ENCODE data around the gene ASPG.

ASPG gene

GRCh38 chr14:104085032-104085888, at the start of gene ASPG:
Gene ASPG (plus strand): TSS chr14:104085700. CDS start chr14:104085771, 71 bp downstream.
- no peak for DNase-seq (ENCODE audit: low read depth in 2 of 3, low spot score in 2 of 3)

- DNase-seq (ENCODE audit: low read depth in 2 of 3, low spot score in 2 of 3), result no peak
These were observed 49.3 kb upstream of the ASPG start for GRCh38 chr14:104036212-104036611.

GRCh38 chr14:104037074-104037473, 48.4 kb upstream of the ASPG start:
- DNase-seq (ENCODE audit: low read depth in 2 of 3, low spot score in 2 of 3), result no peak

GRCh38 chr14:104037903-104038302, 47.6 kb upstream of the ASPG start:
- no peak for DNase-seq (ENCODE audit: low read depth in 2 of 3, low spot score in 2 of 3)

DNA sequence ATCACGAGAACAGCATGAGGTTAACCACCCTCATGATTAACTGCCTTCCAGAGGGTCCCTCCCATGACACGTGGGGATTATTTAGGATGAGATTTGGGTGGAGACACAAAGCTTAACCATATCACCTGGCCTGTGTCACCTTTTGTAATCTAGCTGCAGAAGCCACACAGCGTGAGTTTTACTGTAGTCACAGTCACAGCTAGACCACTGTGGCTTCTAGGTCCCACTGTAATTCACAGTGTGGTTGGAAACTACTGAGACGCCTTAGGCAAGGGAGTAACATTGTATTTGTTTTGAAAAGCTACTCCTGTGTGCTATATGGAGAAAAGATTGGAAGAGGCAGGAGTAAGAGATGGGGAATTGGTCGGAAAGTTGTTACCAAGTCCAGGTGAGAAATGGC, 46.3 kb upstream of the ASPG start:
- DNase-seq (ENCODE audit: low read depth in 2 of 3, low spot score in 2 of 3), result no peak

GRCh38 chr14:104040539-104040938, 45.0 kb upstream of the ASPG start:
- no peak for DNase-seq (ENCODE audit: low read depth in 2 of 3, low spot score in 2 of 3)

DNA sequence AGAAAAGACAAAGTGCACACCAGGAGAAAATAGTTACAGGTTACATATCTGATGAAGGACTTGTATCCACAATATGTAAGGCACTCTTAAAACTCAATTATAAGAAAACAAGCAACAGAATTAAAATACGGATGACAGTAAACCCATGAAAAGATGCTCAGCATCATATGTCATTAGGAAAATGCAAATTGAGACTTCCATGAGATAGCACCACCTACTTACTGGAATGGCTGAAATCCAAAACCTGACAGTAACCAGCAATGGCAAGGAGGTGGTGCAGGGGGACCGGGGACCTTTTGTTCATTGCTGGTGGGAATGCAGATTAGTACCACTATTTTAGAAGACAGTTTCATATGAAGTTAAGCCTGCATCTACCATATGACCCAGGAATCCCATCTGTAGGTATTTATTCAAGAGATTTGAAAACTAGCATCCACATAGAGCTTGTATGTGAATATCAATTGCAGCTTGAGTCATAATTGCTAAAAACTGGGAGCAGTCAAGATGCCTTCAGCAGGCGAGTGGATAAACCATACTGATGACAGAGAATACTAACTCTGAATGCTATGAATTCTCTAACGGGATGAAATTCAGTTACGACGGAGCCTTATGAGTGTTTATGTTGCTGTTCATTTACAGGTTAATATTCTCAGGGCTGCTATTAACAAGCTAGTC, 43.9 kb upstream of the ASPG start:
- no peak for DNase-seq (ENCODE audit: low read depth in 2 of 3, low spot score in 2 of 3)

GRCh38 chr14:104044016-104044415, 41.5 kb upstream of the ASPG start:
- DNase-seq (ENCODE audit: low read depth in 2 of 3, low spot score in 2 of 3), result no peak

- DNase-seq (ENCODE audit: low read depth in 2 of 3, low spot score in 2 of 3), result no peak
These were observed 37.7 kb upstream of the ASPG start for GRCh38 chr14:104047761-104048160.

DNA sequence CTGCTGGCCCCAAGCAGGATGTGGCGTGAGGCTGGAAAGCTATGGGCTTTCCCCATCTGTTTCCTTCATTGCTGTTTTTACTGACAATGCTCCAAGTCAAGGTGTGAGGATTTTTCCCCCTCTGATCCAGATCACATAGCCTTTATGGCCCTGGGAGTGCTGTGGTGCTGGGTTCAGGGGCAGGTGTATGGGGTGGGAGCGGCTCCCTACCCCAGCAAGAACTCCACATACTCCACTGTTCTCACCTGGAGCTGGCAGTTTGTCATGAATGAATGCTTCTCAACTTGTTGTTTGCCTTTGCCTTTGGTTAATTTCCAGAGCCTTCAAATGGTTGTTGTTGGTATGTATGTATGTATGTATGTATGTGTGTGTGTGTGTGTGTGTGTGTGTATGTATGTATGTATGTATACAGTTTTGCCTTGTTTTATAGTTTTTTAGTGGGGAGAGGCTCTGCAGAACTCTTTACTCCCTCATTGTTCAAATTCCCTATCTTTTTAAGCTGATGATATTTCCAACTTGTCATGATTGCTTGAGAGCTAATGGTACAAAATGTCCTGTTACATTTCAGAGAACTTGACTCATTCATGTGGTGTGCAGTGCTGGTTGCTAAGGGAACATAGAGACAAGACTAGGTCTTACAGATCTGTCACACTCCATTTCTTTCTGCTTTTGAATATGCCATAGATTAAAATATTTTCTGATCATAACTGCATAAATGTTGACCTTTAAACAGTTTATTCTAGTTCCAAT, 36.6 kb upstream of the ASPG start:
- no peak for DNase-seq (ENCODE audit: low read depth in 2 of 3, low spot score in 2 of 3)

GRCh38 chr14:104049576-104050240, 35.8 kb upstream of the ASPG start:
- DNase-seq (ENCODE audit: low read depth in 2 of 3, low spot score in 2 of 3), result no peak

DNA sequence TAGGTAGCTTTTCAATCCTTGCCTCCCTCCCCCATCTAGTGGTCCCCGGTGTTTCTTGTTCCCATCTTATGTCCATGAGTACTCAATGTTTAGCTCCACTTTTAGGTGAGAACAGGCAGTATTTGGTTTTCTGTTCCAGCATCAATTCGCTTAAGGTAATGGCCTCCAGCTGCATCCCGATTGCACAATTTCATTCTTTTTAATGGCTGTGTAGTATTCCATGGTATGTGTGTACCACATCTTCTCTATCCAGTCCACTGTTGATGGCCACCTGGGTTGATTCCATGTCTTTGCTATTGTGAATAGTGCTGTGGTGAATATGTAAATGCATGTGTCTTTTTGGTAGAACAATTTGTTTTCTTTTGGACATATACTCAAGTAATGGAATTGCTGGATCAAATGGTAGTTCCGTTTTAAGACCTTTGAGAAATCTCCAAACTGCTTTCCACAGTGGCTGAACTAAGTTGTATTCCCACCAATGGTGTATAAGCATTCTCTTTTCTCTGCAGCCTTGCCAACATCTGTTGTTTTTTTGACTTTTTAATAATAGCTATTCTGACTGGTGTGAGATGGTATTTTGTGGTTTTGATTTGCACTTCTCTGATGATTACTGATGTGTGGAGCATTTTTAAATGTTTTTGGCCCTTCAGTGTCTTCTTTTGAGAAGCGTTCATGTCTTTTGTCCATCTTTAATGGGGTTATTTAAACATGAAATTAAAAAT, 34.2 kb upstream of the ASPG start:
- DNase-seq (ENCODE audit: low read depth in 2 of 3, low spot score in 2 of 3), result no peak

DNA sequence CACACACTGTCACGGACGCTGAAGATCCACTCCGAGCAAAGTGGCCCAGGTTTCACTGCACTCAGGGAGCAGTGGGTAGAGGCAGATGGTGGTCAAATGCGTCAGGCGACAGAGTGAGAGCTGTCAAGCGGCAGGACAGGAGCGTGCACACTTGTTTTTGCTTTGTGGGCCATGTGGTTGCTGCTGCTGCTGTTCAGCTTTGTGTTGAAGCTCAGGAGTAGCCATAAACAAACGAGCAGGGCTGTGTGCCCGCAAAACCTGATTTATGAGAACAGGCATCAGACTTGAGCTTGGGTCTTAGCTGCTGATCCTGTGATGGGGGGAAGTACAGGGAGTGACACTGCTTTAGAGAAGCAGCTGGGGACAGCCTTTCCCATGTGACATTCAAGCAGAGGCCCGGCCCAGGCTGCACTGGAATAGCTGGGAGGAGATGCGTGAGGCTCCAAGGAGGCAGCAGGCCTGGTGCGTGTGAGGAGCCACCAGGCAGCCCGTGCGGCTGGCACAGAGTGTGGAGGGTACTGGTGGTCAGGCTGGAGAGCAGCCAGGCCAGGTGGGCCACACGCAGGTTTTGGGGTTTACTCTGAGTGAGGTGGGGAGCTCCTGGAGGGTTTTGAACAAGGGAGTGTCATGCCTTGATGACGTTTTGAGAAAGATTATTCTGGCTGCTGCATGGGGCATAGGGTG, 31.1 kb upstream of the ASPG start:
- no peak for DNase-seq (ENCODE audit: low read depth in 2 of 3, low spot score in 2 of 3)

DNA sequence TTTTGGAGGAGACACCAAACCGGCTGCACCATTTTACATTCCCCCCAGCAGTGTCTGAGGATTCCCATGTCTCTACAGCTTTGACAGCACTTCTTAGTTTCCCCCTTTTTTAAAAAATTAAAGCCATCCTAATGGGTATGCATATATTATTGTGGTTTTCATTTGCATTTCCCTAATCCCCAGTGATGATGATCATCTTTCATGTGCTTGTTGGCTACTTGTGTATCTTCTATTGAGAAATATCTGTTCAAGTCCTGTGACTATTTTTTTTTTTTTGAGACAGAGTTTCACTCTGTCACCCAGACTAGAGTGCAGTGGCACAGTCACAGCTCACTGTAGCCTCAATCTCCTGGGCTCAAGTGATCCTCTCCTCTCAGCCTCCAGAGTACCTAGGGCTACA, 23.2 kb upstream of the ASPG start:
- no peak for DNase-seq (ENCODE audit: low read depth in 2 of 3, low spot score in 2 of 3)

GRCh38 chr14:104064003-104064402, 21.5 kb upstream of the ASPG start:
- no peak for DNase-seq (ENCODE audit: low read depth in 2 of 3, low spot score in 2 of 3)

- DNase-seq (ENCODE audit: low read depth in 2 of 3, low spot score in 2 of 3), result no peak
These were observed 19.2 kb upstream of the ASPG start for GRCh38 chr14:104066279-104066678.

DNA sequence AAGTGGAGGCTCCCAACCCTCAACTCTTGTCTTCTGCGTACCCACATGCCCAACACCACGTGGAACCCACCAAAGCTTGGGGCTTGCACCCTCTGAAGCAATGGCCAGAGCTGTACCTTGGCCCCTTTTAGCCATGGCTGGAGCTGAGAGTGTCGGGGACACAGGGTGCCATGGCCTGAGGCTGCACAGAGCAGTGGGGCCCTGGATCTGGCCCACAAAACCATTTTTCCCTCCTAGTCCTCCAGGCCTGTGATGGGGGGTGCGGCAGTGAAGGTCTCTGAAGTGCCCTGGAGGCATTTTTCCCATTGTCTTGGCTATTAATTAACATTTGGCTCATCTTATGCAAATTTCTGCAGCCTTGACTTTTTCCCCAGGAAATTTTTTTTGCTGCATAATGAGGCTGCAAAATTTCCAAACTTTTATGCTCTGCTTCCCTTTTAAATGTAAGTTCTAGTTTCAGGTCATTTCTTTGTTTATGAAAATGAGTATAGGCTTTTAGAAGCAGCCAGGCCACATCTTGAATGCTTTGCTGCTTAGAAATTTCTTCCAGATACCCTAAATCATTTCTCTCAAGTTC, 18.7 kb upstream of the ASPG start:
- DNase-seq (ENCODE audit: low read depth in 2 of 3, low spot score in 2 of 3), result no peak

- no peak for DNase-seq (ENCODE audit: low read depth in 2 of 3, low spot score in 2 of 3)
These were observed 16.0 kb upstream of the ASPG start for GRCh38 chr14:104069541-104069940.

GRCh38 chr14:104072586-104072985, 12.9 kb upstream of the ASPG start:
- DNase-seq (ENCODE audit: low read depth in 2 of 3, low spot score in 2 of 3), result no peak

- no peak for DNase-seq (ENCODE audit: low read depth in 2 of 3, low spot score in 2 of 3)
These were observed 11.7 kb upstream of the ASPG start for GRCh38 chr14:104073764-104074163.
